GM21526 (cell line): ENCODE data around the gene AP5Z1.
"Not testable (repeated sequence)": the region's sequence is repeated elsewhere in the genome, so short reads cannot be mapped to it uniquely, and the experiment has no call there.

Source experiments
- ATAC-seq: cut with Tn5 transposase; IDR thresholded peaks from one replicate; pipeline ENCODE4 v1.9.1; 2021; ENCODE audit warnings: moderate library complexity; ENCODE audit not compliant: unreplicated experiment, low FRiP score

AP5Z1 gene

DNA sequence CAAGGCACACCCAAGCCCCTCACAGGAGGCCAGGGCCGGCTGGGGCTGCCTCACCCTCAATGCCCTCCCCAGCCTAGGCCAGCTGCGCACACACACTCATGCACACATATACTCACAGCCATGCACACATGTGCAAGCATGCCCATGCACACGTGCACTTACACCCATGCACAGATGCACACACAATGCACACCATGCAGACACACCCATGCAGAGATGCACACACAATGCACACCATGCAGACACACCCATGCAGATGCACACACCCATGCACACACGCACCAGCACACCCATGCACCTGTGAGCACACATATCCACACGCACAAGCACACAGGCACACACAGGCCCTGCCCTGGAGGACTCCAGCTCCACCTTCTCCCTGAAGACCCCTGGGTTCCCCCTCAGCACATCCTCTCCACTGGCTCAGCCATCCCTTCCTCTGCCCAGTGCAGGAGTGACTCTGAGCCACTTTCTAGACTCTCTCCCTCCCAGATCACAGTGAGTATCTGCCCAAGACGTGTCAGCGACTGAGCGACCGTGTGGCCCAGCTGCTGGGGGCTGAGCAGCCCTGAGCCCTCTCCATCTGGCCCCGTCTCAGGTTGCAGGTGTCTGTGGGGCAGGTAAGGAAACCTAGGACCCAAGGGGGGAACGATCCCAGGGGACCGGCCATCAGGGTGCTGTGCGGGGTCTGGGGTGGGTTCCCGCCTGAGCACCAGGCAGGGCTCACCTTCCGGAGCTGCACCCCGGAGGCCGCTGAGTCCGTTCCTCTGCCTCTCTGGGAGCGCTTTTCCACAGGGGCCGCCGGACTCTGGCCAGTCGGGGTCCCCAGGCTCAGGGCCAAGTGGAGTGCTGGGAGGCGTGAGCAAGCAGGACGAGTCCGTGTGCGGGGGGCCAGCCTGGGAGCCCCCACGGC lies 25.8 kb downstream of the AP5Z1 start:
- no peak for ATAC-seq

DNA sequence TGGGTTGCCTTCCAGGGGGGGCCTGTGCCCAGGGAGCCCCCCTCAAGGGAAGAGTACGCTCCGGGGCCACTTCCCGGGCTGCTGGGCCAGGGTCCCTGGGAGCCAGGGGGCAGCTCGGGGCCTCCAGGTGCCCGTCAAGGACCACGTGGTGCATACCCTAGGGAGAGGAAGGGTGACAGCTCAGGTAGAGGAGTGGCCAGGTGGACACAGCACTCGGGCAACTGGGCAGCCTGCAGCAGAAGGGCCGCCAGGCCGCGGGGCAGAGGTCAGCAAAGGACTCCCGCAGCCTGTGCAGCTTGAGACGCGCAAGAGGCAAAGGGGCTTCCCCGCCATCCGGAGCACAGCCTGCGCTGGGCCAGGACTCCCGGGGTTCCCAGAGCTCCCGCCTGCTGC lies 26.4 kb downstream of the AP5Z1 start:
- ATAC-seq: no peak

- not testable (repeated sequence) for ATAC-seq
Measured at GRCh38 chr7:4802577-4802976, 27.2 kb downstream of the AP5Z1 start.

- ATAC-seq: no peak
Measured at GRCh38 chr7:4803397-4804241, 28.2 kb downstream of the AP5Z1 start.

DNA sequence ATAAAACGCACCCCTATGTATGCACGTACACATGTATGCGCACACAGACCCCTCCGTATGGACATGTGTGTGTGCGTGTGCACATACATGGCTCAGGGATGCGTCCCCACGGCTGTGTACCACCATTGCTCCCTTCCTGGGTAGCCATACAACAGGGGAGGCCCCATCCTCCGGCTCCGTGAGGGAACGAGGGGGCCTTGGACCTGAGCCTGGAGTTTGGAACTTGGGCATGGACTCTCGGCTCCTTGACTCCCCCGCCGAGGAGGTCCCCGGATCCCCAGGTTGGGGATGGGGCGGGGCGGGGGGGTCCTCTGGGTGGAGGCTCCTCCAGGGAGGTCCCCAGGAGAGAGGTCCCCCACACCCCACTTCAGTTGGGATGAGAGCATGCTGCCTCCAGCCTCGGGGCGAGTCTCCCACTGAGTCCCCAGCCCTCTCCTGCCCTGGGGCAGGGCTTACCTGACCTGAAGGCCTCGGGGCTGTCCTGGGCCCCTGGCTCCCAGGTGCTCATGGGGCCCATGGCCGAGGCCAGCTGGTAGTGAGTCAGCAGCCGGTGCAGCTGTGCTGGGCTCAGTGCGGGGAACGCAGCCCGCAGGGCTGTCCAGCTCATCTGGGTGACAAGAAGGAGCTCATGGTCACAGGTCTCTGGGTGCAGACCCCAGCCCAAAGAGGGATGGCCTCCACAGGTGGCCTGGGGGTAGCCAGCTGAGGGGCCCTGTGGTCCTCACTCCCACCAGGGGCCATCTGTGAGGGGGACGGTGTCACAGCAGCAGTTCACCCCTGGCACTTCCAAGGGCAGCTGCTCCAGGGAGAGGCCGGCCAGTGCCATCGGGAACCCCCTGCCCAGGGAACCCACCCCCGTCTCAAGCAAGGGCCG lies 29.9 kb downstream of the AP5Z1 start:
- ATAC-seq: no peak

- ATAC-seq: no peak
Measured at GRCh38 chr7:4805984-4806300, 30.5 kb downstream of the AP5Z1 start.

GRCh38 chr7:4806983-4807597 lies 31.7 kb downstream of the AP5Z1 start:
- no peak for ATAC-seq

DNA sequence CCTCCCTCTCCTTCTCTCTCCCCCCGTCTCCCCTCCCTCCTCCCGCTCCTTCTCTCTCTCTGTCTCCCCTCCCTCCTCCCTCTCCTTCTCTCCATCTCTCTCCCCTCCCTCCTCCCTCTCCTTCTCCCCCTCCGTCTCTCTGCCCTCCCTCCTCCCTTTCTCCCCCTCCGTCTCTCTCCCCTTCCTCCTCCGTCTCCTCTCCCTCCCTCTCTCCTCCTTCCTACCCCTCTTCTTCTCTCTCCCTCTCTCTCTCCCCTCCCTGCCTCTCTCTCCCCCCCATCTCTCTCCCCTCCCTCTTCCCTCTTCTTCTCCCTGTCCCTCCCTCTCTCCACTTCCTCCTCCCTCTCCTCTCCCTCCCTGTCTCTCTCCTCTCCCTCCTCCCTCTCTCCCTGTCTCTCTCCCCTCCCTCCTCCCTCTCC lies 32.2 kb downstream of the AP5Z1 start:
- ATAC-seq: no peak

DNA sequence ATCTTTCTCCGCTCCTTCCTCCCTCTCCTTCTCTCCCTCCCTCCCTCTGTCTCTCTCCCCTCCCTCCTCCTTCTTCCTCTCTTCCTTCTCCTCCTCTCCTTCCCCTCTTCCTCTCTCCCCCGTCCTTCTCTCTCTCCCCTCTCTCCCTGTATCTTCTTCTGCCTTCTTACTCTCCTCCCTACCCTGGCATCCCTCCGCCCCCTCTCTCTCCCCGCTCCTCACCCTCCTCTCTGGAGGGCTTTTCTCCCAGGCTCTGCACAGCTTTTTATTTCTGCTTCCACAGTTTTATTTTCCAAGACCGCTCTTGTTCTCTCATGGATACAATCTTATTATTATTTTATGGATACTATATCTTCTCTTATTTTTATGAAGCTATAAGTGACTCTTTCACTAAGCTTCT lies 32.6 kb downstream of the AP5Z1 start:
- ATAC-seq: no peak

DNA sequence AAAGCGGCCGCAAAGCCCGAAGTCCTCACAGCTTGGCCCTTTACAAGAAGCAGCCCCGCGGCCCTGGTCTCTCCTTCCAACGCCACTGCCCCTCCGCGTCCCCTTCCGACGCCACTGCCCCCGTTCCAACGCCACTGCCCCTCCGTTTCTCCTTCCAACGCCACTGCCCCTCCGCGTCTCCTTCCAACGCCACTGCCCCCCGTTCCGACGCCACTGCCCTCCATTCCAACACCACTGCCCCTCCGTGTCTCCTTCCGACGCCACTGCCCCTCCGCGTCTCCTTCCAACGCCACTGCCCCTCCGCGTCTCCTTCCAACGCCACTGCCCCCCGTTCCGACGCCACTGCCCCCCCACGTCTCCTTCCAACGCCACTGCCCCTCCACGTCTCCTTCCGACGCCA lies 33.1 kb downstream of the AP5Z1 start:
- ATAC-seq: no peak

GRCh38 chr7:4809091-4809591 lies 33.7 kb downstream of the AP5Z1 start:
- no peak for ATAC-seq

DNA sequence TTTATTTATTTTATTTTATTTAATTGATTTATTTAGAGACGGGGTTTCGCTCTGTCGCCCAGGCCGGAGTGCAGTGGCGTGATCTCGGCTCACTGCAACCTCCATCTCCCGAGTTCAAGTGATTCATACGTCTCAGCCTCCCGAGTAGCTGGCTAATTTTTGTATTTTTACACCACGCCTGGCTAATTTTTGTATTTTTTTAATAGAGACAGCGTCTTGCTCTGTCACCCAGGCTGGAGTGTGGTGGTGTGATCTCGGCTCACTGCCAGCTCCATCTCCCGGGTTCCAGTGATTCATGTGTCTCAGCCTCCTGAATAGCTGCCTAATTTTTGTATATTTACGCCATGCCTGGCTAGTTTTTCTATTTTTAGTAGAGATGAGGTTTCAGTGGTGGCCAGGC lies 34.2 kb downstream of the AP5Z1 start:
- no peak for ATAC-seq

- ATAC-seq: no peak
Measured at GRCh38 chr7:4814433-4814832, 39.0 kb downstream of the AP5Z1 start.

GRCh38 chr7:4815121-4815520 lies 39.7 kb downstream of the AP5Z1 start:
- no peak for ATAC-seq

DNA sequence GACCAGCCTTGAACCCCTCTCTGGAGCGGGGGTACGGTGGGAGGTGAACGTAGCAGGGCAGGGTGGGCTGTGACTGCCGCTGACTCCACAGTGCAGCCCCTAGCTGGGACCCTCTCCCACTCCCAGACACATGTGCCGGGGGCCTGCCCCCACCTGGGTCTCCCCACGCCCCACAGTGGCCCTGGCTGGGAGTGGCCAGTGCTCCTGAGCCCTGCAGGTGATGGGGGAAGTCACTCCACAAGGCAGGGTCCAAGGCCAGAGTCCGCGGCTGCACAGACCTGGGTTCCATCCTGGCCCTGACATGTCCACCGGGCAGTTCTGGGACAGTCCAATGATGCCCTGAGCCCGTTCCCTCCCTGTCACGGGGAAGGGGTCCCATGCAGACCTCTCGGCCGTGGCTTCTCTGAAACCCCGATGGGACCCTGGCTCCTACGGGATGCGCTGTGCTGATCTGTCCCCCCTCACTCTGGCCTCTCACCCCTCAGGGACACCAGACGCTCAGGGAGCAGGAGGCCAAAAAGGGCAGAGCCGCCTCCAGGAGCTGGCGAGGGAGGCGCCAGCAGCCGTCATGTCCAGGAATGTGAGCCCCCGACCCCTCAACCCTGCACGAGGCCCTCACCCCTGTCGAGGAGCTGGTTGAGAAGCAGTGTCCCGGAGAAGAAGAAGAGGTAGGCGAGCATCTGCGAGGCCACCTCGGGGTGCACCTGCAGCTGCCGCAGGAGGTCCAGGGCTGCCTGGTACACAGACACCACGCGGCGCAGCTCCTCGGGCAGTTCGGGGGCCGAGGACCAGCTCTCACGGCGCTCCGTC lies 40.4 kb downstream of the AP5Z1 start:
- ATAC-seq: no peak

GRCh38 chr7:4816419-4817080 lies 41.1 kb downstream of the AP5Z1 start:
- no peak for ATAC-seq

DNA sequence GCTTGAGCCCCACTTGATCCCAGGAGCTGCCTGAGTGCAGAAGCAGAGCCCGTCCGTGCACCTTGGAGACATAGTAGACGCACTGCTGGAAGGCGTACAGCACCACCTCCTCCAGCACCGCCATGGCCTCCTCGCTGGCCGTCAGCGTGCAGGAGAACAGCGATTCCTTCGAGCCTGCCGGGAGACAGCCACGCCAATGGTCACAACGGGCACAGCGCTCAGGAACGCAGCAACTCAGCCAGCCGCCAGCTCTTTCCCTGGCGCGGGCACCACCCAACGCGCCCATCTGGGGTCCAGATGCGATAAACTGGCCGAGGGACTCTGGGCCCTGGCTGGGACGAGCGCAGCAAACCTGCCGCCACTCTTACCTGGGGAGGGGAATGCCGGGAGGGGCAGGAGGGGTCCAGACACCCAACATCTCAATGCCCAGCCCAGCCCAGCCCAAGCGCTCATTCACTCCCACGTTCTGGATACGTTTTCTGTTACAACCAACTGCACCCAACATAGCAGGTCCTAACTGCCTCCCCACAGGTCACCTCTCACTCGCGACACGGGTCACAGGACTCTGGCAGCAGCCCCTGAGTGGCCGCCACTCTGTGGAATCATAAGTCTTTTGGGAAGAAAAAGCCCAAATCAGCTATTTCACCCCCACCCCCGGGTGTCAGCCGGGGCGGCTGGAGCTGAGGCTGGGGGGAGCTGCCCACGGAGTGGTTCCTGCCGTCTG lies 41.9 kb downstream of the AP5Z1 start:
- no peak for ATAC-seq
